Osteocyte (in vitro differentiated cells): Measurements from ENCODE around the gene ANKRD29. TPM values are rescaled to one million over a fixed set of nuclear protein-coding genes. Genes with fewer than 3 reads are reported as not detected.

ENCODE experiments used
- DNase-seq: peaks from one replicate; pipeline ENCODE4 v3.0.0; 2021; ENCODE audit warnings: mixed read lengths; ENCODE audit not compliant: unreplicated experiment; ENCODE audit errors: extremely low spot score
- H3K27ac Mint-ChIP-seq: one replicate; pipeline ENCODE4 v1.8.0; 2021; ENCODE audit warnings: mild to moderate bottlenecking, mixed read lengths; ENCODE audit not compliant: unreplicated experiment
- H3K27me3 Mint-ChIP-seq: one replicate; pipeline ENCODE4 v1.8.0; 2021; ENCODE audit warnings: mixed read lengths; ENCODE audit not compliant: unreplicated experiment
- H3K36me3 Mint-ChIP-seq: one replicate; pipeline ENCODE4 v1.8.0; 2021; ENCODE audit warnings: mixed read lengths; ENCODE audit not compliant: unreplicated experiment
- H3K4me1 Mint-ChIP-seq: one replicate; pipeline ENCODE4 v1.8.0; 2021; ENCODE audit warnings: mixed read lengths; ENCODE audit not compliant: unreplicated experiment
- H3K4me3 Mint-ChIP-seq: one replicate; pipeline ENCODE4 v1.8.0; 2021; ENCODE audit warnings: mild to moderate bottlenecking, moderate library complexity, mixed read lengths; ENCODE audit not compliant: unreplicated experiment
- H3K9me3 Mint-ChIP-seq: one replicate; pipeline ENCODE4 v1.8.0; 2021; ENCODE audit warnings: mixed read lengths; ENCODE audit not compliant: unreplicated experiment
- CTCF ChIP-seq: fragments of 200-600 bp; sonication (generic); IDR thresholded peaks from 2 replicates; pipeline ENCODE4 v1.5.0; 2021; ENCODE audit warnings: antibody characterized with exemption, mild to moderate bottlenecking, moderate library complexity
- total RNA-seq: library from RNA; stranded (reverse); gene quantifications from 2 replicates; pipeline ENCODE4 v1.2.1, GENCODE V29; 2021

ANKRD29 gene
- total RNA-seq, 1 donor from 2014 or later = not detected

GRCh38 chr18:23593720-23594119, 69.0 kb downstream of the ANKRD29 start:
- DNase-seq = peak; percentile 2
- no peaks in the 10 kb centered on the region for H3K9me3 Mint-ChIP-seq
- peaks cover 9% of the 10 kb centered on the region for H3K27me3 Mint-ChIP-seq
- H3K4me3 Mint-ChIP-seq = no peak overlapping the region
- no peak for TF ChIP-seq CTCF
- H3K4me1 Mint-ChIP-seq = no peaks in the 10 kb centered on the region
- H3K27ac Mint-ChIP-seq = no peak overlapping the region
- no peaks in the 10 kb centered on the region for H3K36me3 Mint-ChIP-seq

- TF ChIP-seq CTCF = no peak
- Mint-ChIP-seq H3K4me3 (no peak overlapping the region), H3K9me3 (no peaks in the 10 kb centered on the region), H3K4me1 (no peaks in the 10 kb centered on the region), H3K27me3 (peaks cover 6% of the 10 kb centered on the region), H3K36me3 (no peaks in the 10 kb centered on the region), H3K27ac (no peak overlapping the region)
- no peak for DNase-seq
Measured at GRCh38 chr18:23592911-23593310, 69.8 kb downstream of the ANKRD29 start.

GRCh38 chr18:23591011-23591410, 71.7 kb downstream of the ANKRD29 start:
- no peak overlapping the region for H3K27ac Mint-ChIP-seq
- no peak for TF ChIP-seq CTCF
- H3K36me3 Mint-ChIP-seq = no peaks in the 10 kb centered on the region
- H3K4me1 Mint-ChIP-seq = peaks cover 3% of the 10 kb centered on the region
- no peaks in the 10 kb centered on the region for H3K27me3 Mint-ChIP-seq
- DNase-seq = peak; percentile 4
- no peak overlapping the region for H3K4me3 Mint-ChIP-seq
- no peaks in the 10 kb centered on the region for H3K9me3 Mint-ChIP-seq

GRCh38 chr18:23588836-23589560, 73.7 kb downstream of the ANKRD29 start:
- Mint-ChIP-seq H3K4me3 (no peak overlapping the region), H3K27ac (no peak overlapping the region), H3K36me3 (no peaks in the 10 kb centered on the region), H3K27me3 (no peaks in the 10 kb centered on the region), H3K9me3 (no peaks in the 10 kb centered on the region), H3K4me1 (peaks cover 13% of the 10 kb centered on the region)
- no peak for TF ChIP-seq CTCF
- DNase-seq = no peak

GRCh38 chr18:23587220-23587642, 75.5 kb downstream of the ANKRD29 start:
- peaks cover 18% of the 10 kb centered on the region for H3K4me1 Mint-ChIP-seq
- no peaks in the 10 kb centered on the region for H3K27me3 Mint-ChIP-seq
- H3K36me3 Mint-ChIP-seq = no peaks in the 10 kb centered on the region
- no peak for DNase-seq
- TF ChIP-seq CTCF = peak; percentile 7
- H3K9me3 Mint-ChIP-seq = no peaks in the 10 kb centered on the region
- no peak overlapping the region for H3K27ac Mint-ChIP-seq
- H3K4me3 Mint-ChIP-seq = peak overlapping the region; percentile 93
